IPS-15b (cell line): Measurements from ENCODE around the gene LEMD2.

Source experiments
- H3K27me3 ChIP-seq: one replicate; pipeline ENCODE4 v1.6.1; 2013; ENCODE audit warnings: low read length; ENCODE audit not compliant: control insufficient read depth, insufficient read depth
- H3K36me3 ChIP-seq: one replicate; pipeline ENCODE4 v1.6.1; 2013; ENCODE audit warnings: low read length; ENCODE audit not compliant: control insufficient read depth, insufficient read depth
- H3K4me1 ChIP-seq: one replicate; pipeline ENCODE4 v1.6.1; 2013; ENCODE audit warnings: mild to moderate bottlenecking, low read length; ENCODE audit not compliant: control insufficient read depth, insufficient read depth
- H3K4me3 ChIP-seq: one replicate; pipeline ENCODE4 v1.5.1; 2013; ENCODE audit warnings: low read depth, low read length
- H3K9ac ChIP-seq: one replicate; pipeline ENCODE4 v1.6.1; 2013; ENCODE audit warnings: low read depth, mild to moderate bottlenecking, low read length
- H3K9me3 ChIP-seq: one replicate; pipeline ENCODE4 v1.6.1; 2013; ENCODE audit warnings: mild to moderate bottlenecking, low read length; ENCODE audit not compliant: control insufficient read depth, insufficient read depth

The LEMD2 gene

GRCh38 chr6:33737267-33738026 lies 51.5 kb downstream of the LEMD2 start:
- no peaks in the 10 kb centered on the region for H3K36me3 ChIP-seq
- no peaks in the 10 kb centered on the region for H3K9me3 ChIP-seq
- H3K4me1 ChIP-seq: no peaks in the 10 kb centered on the region
- H3K9ac ChIP-seq: no peak overlapping the region
- no peak overlapping the region for H3K4me3 ChIP-seq
- H3K27me3 ChIP-seq: no peaks in the 10 kb centered on the region

GRCh38 chr6:33735216-33735615 lies 53.7 kb downstream of the LEMD2 start:
- H3K4me3 ChIP-seq: no peak overlapping the region

GRCh38 chr6:33733709-33734007 lies 55.3 kb downstream of the LEMD2 start:
- Histone ChIP-seq H3K9me3 (no peaks in the 10 kb centered on the region), H3K9ac (no peak overlapping the region), H3K27me3 (no peaks in the 10 kb centered on the region), H3K36me3 (no peaks in the 10 kb centered on the region), H3K4me1 (no peaks in the 10 kb centered on the region), H3K4me3 (no peak overlapping the region)

More at GRCh38 chr6:33735216-33735615, 53.7 kb downstream of the LEMD2 start:
- Histone ChIP-seq H3K4me1 (no peaks in the 10 kb centered on the region), H3K27me3 (no peaks in the 10 kb centered on the region), H3K9me3 (no peaks in the 10 kb centered on the region), H3K9ac (no peak overlapping the region), H3K36me3 (no peaks in the 10 kb centered on the region)

- Histone ChIP-seq H3K9me3 (no peaks in the 10 kb centered on the region), H3K9ac (no peak overlapping the region), H3K36me3 (no peaks in the 10 kb centered on the region)
These were observed 55.9 kb downstream of the LEMD2 start for GRCh38 chr6:33732817-33733708.

GRCh38 chr6:33732385-33732784 lies 56.5 kb downstream of the LEMD2 start:
- Histone ChIP-seq H3K36me3 (no peaks in the 10 kb centered on the region), H3K27me3 (no peaks in the 10 kb centered on the region), H3K9me3 (no peaks in the 10 kb centered on the region), H3K9ac (no peak overlapping the region), H3K4me1 (no peaks in the 10 kb centered on the region), H3K4me3 (no peak overlapping the region)

More at GRCh38 chr6:33732817-33733708, 55.9 kb downstream of the LEMD2 start:
- no peaks in the 10 kb centered on the region for H3K4me1 ChIP-seq
- H3K4me3 ChIP-seq: no peak overlapping the region
- no peaks in the 10 kb centered on the region for H3K27me3 ChIP-seq

DNA sequence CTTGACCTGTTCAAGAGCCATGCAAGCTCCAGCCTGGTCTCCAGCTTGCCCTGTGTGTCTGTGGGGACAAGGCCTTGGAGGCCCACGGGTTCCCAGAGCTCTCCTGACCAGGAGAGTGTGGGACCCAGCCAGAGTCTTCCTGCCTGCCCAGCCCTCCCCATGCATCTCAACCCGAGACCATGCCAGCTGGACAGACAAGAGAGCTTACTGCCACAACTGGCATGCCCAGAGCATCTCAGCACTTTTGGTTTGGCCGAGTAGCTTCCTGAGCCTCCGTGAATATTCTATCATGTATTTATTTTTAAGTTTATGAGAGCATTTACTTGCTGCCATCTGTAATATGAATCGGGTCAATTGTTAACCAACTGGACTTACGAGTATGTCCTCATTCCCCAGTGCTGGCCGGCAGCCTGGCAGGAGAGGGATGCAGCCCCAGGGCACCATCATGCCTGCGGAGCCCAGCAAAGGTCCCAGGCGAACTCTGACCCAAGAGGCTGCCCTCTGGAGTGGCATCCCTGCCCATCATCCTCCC lies 57.1 kb downstream of the LEMD2 start:
- Histone ChIP-seq H3K27me3 (no peaks in the 10 kb centered on the region), H3K4me1 (no peaks in the 10 kb centered on the region), H3K4me3 (no peak overlapping the region), H3K9me3 (no peaks in the 10 kb centered on the region), H3K36me3 (no peaks in the 10 kb centered on the region), H3K9ac (no peak overlapping the region)

DNA sequence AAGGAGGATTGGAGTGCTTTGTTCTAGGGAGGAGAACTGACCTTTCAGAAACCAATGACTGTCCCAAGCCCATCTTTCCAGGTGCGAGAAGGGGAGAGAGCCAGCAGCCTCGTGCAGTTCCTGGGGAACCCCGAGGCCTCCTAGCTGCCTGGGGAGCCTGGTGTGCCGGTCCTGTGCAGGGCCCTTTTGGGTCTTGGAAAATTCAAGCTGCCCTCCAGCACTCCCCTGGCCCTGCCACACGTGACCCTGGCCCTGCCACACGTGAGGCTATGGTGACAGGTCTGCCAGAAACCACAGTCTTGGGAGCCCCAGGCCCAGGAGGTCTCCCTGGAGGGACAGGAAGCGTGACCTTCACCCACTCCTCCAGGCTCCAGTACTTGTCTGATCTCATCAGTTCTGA lies 57.9 kb downstream of the LEMD2 start:
- H3K9ac ChIP-seq: peak overlapping the region; percentile 24
- no peak overlapping the region for H3K4me3 ChIP-seq
- peaks cover 2% of the 10 kb centered on the region for H3K36me3 ChIP-seq
- no peaks in the 10 kb centered on the region for H3K9me3 ChIP-seq
- no peaks in the 10 kb centered on the region for H3K4me1 ChIP-seq
- no peaks in the 10 kb centered on the region for H3K27me3 ChIP-seq

DNA sequence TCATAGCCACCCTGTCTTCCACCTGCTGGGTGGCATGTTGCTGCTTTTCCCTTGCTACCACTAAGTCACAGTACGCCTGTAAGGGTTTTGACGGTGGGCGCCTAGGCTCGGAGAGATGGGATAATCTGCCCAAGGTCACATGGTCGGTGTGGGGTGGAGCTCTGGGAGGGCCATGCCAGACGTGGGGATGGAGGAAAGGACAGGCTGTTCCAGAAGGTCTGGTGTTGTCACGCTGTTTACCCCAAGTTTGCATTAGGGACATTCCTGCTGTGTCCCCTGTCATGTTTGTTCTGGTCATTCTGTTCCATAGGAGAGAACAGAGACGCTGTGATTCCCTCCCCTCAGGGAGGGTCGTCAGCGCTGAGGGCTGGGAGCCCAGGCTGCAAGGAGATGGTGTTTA lies 58.3 kb downstream of the LEMD2 start:
- no peaks in the 10 kb centered on the region for H3K27me3 ChIP-seq
- H3K9me3 ChIP-seq: no peaks in the 10 kb centered on the region
- no peak overlapping the region for H3K4me3 ChIP-seq
- no peaks in the 10 kb centered on the region for H3K4me1 ChIP-seq
- H3K9ac ChIP-seq: peak overlapping the region; percentile 24
- peaks cover 2% of the 10 kb centered on the region for H3K36me3 ChIP-seq

- Histone ChIP-seq H3K27me3 (no peaks in the 10 kb centered on the region), H3K4me1 (no peaks in the 10 kb centered on the region), H3K9ac (no peak overlapping the region), H3K4me3 (no peak overlapping the region), H3K36me3 (peaks cover 2% of the 10 kb centered on the region), H3K9me3 (no peaks in the 10 kb centered on the region)
These were observed 59.9 kb downstream of the LEMD2 start for GRCh38 chr6:33729059-33729458.

GRCh38 chr6:33728438-33728837 lies 60.5 kb downstream of the LEMD2 start:
- no peak overlapping the region for H3K4me3 ChIP-seq
- no peaks in the 10 kb centered on the region for H3K27me3 ChIP-seq
- H3K4me1 ChIP-seq: no peaks in the 10 kb centered on the region
- peaks cover 2% of the 10 kb centered on the region for H3K36me3 ChIP-seq
- no peak overlapping the region for H3K9ac ChIP-seq
- H3K9me3 ChIP-seq: no peaks in the 10 kb centered on the region

- H3K27me3 ChIP-seq: no peaks in the 10 kb centered on the region
These were observed 61.0 kb downstream of the LEMD2 start for GRCh38 chr6:33727932-33728331.

DNA sequence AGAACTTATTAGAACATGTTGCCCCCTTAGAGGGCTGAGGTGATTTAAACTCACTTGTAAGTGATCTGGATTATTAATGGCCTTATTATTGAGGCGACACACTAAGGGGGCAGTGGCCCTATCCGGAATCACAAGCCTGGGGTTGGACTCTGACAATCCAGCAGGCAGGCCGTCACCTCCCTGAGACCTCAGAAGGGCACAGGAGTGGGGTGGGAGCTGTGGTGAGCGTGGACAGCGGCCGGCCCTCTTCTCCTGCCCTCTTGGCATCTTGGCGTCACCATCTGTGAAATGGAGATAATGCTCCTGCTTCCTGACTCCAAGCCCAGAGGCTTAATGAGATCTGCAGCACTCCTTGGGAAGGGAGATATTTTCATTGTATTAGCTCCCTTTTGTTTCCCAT lies 61.8 kb downstream of the LEMD2 start:
- H3K36me3 ChIP-seq: peaks cover 2% of the 10 kb centered on the region
- H3K9ac ChIP-seq: no peak overlapping the region
- no peak overlapping the region for H3K4me3 ChIP-seq
- H3K9me3 ChIP-seq: no peaks in the 10 kb centered on the region
- no peaks in the 10 kb centered on the region for H3K27me3 ChIP-seq
- H3K4me1 ChIP-seq: no peaks in the 10 kb centered on the region

More at GRCh38 chr6:33727932-33728331, 61.0 kb downstream of the LEMD2 start:
- H3K9me3 ChIP-seq: no peaks in the 10 kb centered on the region
- no peaks in the 10 kb centered on the region for H3K4me1 ChIP-seq
- H3K4me3 ChIP-seq: no peak overlapping the region
- H3K9ac ChIP-seq: no peak overlapping the region
- H3K36me3 ChIP-seq: peaks cover 2% of the 10 kb centered on the region
